Neural progenitor cell (in vitro differentiated cells): Measurements from ENCODE around the gene RAMAC. TPM values are rescaled to one million over a fixed set of nuclear protein-coding genes. Genes with fewer than 3 reads are reported as not detected.

Experiments used
- DNase-seq: peaks from one replicate; pipeline ENCODE4 v3.0.0-alpha.2; 2016; ENCODE audit warnings: low spot score
- H2AFZ ChIP-seq: fragments of 200-600 bp; sonication (generic); replicated peaks from 2 replicates; pipeline ENCODE4 v1.6.1; 2016; ENCODE audit warnings: antibody characterized with exemption
- H3F3A ChIP-seq: fragments of 200-600 bp; sonication (generic); 2 replicates; pipeline ENCODE4 v1.6.1; 2016; ENCODE audit warnings: antibody characterized with exemption, low read depth
- H3K27ac ChIP-seq: fragments of 200-600 bp; sonication (generic); 2 replicates; pipeline ENCODE4 v1.5.1; 2016; ENCODE audit warnings: mild to moderate bottlenecking
- H3K27me3 ChIP-seq: fragments of 200-600 bp; sonication (generic); 2 replicates; pipeline ENCODE4 v1.6.1; 2016; ENCODE audit warnings: mild to moderate bottlenecking, moderate library complexity
- H3K36me3 ChIP-seq: fragments of 200-600 bp; sonication (generic); 2 replicates; pipeline ENCODE4 v1.5.1; 2016
- H3K4me1 ChIP-seq: fragments of 200-600 bp; sonication (generic); 2 replicates; pipeline ENCODE4 v1.6.1; 2016; ENCODE audit warnings: mixed run types
- H3K4me2 ChIP-seq: fragments of 200-600 bp; sonication (generic); 2 replicates; pipeline ENCODE4 v1.6.1; 2016
- H3K4me3 ChIP-seq: fragments of 200-600 bp; sonication (generic); 2 replicates; pipeline ENCODE4 v1.5.1; 2016
- H3K79me2 ChIP-seq: fragments of 200-600 bp; sonication (generic); 2 replicates; pipeline ENCODE4 v1.6.1; 2016; ENCODE audit warnings: low read depth
- H3K9ac ChIP-seq: fragments of 200-600 bp; sonication (generic); 2 replicates; pipeline ENCODE4 v1.6.1; 2016
- H3K9me3 ChIP-seq: fragments of 200-600 bp; sonication (generic); 2 replicates; pipeline ENCODE4 v1.5.1; 2016; ENCODE audit warnings: low read depth
- H4K20me1 ChIP-seq: fragments of 200-600 bp; sonication (generic); 2 replicates; pipeline ENCODE4 v1.6.1; 2016; ENCODE audit warnings: low read depth
- H3K27ac Mint-ChIP-seq: 3 replicates; pipeline ENCODE4 v1.8.0; 2021; ENCODE audit warnings: mixed read lengths
- H3K27me3 Mint-ChIP-seq: 2 replicates; pipeline ENCODE4 v1.8.0; 2022; ENCODE audit warnings: low read depth, mild to moderate bottlenecking, inconsistent platforms, moderate library complexity, mixed read lengths; ENCODE audit not compliant: insufficient read depth
- H3K36me3 Mint-ChIP-seq: 3 replicates; pipeline ENCODE4 v1.8.0; 2021; ENCODE audit warnings: mixed read lengths
- H3K4me1 Mint-ChIP-seq: 3 replicates; pipeline ENCODE4 v1.8.0; 2021; ENCODE audit warnings: mixed read lengths
- H3K4me3 Mint-ChIP-seq: 3 replicates; pipeline ENCODE4 v1.8.0; 2021; ENCODE audit warnings: mild to moderate bottlenecking, moderate library complexity, mixed read lengths
- H3K9me3 Mint-ChIP-seq: 3 replicates; pipeline ENCODE4 v1.8.0; 2020; ENCODE audit warnings: mixed read lengths
- EZH2 ChIP-seq: fragments of 200-600 bp; sonication (generic); IDR thresholded peaks from 2 replicates; pipeline ENCODE4 v1.6.1; 2017; ENCODE audit warnings: antibody characterized with exemption, mild to moderate bottlenecking, moderate library complexity
- EZH2phosphoT487 ChIP-seq: fragments of 200-600 bp; sonication (generic); IDR thresholded peaks from 2 replicates; pipeline ENCODE4 v1.6.1; 2017; ENCODE audit warnings: antibody characterized with exemption
- total RNA-seq: library from RNA; depleted of rRNA; stranded (reverse); fragments of >200 nt; gene quantifications from 2 replicates; pipeline ENCODE4 v1.2.3, GENCODE V29; 2015; ENCODE audit warnings: low replicate concordance
- TF ChIP-seq, protein P1 (sequence below): fragments of 200-600 bp; sonication (generic); IDR thresholded peaks from 2 replicates; pipeline ENCODE4 v1.5.1; 2017; ENCODE audit warnings: antibody characterized with exemption, mild to moderate bottlenecking

Gene RAMAC
- total RNA-seq, 1 donor from 2014 or later: 50.6 TPM

DNA sequence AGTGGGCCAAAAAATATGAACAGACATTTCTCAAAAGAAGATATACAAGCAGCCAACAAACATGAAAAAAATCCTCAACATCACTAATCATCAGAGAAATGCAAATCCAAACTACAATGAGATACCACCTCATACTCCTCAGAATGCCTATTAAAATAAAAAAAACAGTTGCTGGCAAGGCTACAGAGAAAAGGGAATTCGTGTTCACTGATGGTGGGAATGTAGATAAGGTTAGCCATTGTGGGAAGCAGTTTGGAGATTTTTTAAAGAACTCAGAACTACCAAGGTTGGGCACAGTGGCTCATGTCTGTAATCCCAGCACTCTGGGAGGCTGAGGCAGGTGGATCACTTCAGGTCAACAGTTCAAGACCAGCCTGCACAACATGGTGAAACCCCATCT is 53.2 kb downstream of the RAMAC start:
- H3K36me3 Mint-ChIP-seq: peaks cover 39% of the 10 kb centered on the region
- H3K36me3 ChIP-seq: peaks cover 4% of the 10 kb centered on the region

More for the DNA sequence above, 53.2 kb downstream of the RAMAC start:
- TF ChIP-seq EZH2: no peak
- TF ChIP-seq, protein P1, sequence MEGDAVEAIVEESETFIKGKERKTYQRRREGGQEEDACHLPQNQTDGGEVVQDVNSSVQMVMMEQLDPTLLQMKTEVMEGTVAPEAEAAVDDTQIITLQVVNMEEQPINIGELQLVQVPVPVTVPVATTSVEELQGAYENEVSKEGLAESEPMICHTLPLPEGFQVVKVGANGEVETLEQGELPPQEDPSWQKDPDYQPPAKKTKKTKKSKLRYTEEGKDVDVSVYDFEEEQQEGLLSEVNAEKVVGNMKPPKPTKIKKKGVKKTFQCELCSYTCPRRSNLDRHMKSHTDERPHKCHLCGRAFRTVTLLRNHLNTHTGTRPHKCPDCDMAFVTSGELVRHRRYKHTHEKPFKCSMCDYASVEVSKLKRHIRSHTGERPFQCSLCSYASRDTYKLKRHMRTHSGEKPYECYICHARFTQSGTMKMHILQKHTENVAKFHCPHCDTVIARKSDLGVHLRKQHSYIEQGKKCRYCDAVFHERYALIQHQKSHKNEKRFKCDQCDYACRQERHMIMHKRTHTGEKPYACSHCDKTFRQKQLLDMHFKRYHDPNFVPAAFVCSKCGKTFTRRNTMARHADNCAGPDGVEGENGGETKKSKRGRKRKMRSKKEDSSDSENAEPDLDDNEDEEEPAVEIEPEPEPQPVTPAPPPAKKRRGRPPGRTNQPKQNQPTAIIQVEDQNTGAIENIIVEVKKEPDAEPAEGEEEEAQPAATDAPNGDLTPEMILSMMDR: no peak
- no peak for TF ChIP-seq EZH2phosphoT487
- no peaks in the 10 kb centered on the region for H3K4me1 Mint-ChIP-seq
- no peak for DNase-seq
- H3K4me3 ChIP-seq: no peak overlapping the region
- no peaks in the 10 kb centered on the region for H3K9me3 ChIP-seq
- no peak overlapping the region for H3K27ac Mint-ChIP-seq
- no peaks in the 10 kb centered on the region for H3F3A ChIP-seq
- H3K79me2 ChIP-seq: peaks cover 61% of the 10 kb centered on the region
- H2AFZ ChIP-seq: no peak overlapping the region
- H3K27me3 ChIP-seq: no peaks in the 10 kb centered on the region
- H3K4me2 ChIP-seq: no peak overlapping the region
- H3K4me3 Mint-ChIP-seq: no peak overlapping the region
- H3K27ac ChIP-seq: no peak overlapping the region
- H3K9ac ChIP-seq: no peak overlapping the region
- no peaks in the 10 kb centered on the region for H3K27me3 Mint-ChIP-seq
- no peaks in the 10 kb centered on the region for H4K20me1 ChIP-seq
- H3K4me1 ChIP-seq: no peaks in the 10 kb centered on the region
- H3K9me3 Mint-ChIP-seq: peaks cover 5% of the 10 kb centered on the region

Other genes with a start within 250 kb of the RAMAC start
- gene FSD2, start 180.1 kb upstream of the RAMAC start, total RNA-seq: not detected in 2 replicates
- 1.9 and 3.1 TPM in 2 replicates for gene WHAMM, start 176.6 kb upstream of the RAMAC start, total RNA-seq
- 25.4 and 259 TPM in 2 replicates for gene HOMER2, start 33.5 kb upstream of the RAMAC start, total RNA-seq
- gene C15orf40, start 25.4 kb downstream of the RAMAC start, total RNA-seq: 8.1 and 12.2 TPM in 2 replicates
- 43.7 and 48.5 TPM in 2 replicates for gene BTBD1, start 81.0 kb downstream of the RAMAC start, total RNA-seq
- not detected in 2 replicates for gene TM6SF1, start 121.4 kb downstream of the RAMAC start, total RNA-seq
- gene HDGFL3, start 221.6 kb downstream of the RAMAC start, total RNA-seq: 92.0 and 231 TPM in 2 replicates